Esophagus muscularis mucosa (tissue), 4 donors: ENCODE results near the gene GSG1.

Experiments
- EP300 ChIP-seq: sonication (generic); formaldehyde crosslinking; IDR thresholded peaks from one replicate; pipeline ENCODE4 v1.6.1; 2017; ENCODE audit warnings: antibody characterized with exemption
- POLR2A ChIP-seq: fragments of 450-650 bp; IDR thresholded peaks from one replicate; pipeline ENCODE4 v1.6.1; 2017; ENCODE audit warnings: antibody characterized with exemption, moderate library complexity, mild to moderate bottlenecking, low read depth
- POLR2AphosphoS5 ChIP-seq, 2 donors: sonication (generic); formaldehyde crosslinking; IDR thresholded peaks; one replicate each; pipeline ENCODE4 v1.6.1; 2017; ENCODE audit warnings: antibody characterized with exemption in 2 of 2
- TF ChIP-seq, protein P1 (sequence below), 3 experiments: fragments of 200-600 bp in 2 of 3; fragments of 450-650 bp in 1 of 3; sonication (generic) in 2 of 3; IDR thresholded peaks; one replicate each; pipeline ENCODE4 v1.5.1; 2017 to 2019; ENCODE audit warnings: antibody characterized with exemption in 3 of 3, mild to moderate bottlenecking in 2 of 3, moderate library complexity in 1 of 3

DNA sequence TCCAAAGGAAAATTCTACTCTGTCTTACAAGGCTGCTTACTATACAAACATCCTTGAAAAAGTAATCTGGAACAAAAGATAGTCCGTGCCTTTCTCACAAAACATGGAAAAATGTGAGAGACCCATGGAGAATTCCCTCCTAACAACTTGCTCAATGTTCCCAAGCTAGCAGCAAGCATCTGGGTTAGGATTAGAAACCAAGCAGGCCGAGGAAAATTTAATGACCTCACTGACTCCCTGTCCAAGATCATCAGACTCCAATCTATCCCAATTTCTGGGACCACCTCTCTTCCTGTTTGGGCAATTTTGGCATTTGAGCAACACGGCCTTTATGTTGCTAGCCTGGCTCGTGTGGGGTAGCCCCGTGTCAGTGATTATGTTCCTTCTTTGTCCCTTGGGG lies 18.1 kb upstream of the GSG1 start:
- TF ChIP-seq, protein P1, sequence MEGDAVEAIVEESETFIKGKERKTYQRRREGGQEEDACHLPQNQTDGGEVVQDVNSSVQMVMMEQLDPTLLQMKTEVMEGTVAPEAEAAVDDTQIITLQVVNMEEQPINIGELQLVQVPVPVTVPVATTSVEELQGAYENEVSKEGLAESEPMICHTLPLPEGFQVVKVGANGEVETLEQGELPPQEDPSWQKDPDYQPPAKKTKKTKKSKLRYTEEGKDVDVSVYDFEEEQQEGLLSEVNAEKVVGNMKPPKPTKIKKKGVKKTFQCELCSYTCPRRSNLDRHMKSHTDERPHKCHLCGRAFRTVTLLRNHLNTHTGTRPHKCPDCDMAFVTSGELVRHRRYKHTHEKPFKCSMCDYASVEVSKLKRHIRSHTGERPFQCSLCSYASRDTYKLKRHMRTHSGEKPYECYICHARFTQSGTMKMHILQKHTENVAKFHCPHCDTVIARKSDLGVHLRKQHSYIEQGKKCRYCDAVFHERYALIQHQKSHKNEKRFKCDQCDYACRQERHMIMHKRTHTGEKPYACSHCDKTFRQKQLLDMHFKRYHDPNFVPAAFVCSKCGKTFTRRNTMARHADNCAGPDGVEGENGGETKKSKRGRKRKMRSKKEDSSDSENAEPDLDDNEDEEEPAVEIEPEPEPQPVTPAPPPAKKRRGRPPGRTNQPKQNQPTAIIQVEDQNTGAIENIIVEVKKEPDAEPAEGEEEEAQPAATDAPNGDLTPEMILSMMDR (IDR thresholded peaks at IDR 0.05): no peak
- TF ChIP-seq POLR2A: no peak
- TF ChIP-seq EP300: no peak
- TF ChIP-seq POLR2AphosphoS5 (IDR thresholded peaks at IDR 0.05): no peak
